Endodermal cell (in vitro differentiated cells): ENCODE measurements around the gene GPN1. TPM values are rescaled to one million over a fixed set of nuclear protein-coding genes. Genes with fewer than 3 reads are reported as not detected.

ENCODE experiments used
- DNase-seq: peaks from one replicate; pipeline ENCODE4 v3.0.0-alpha.2; 2017
- H3K27ac ChIP-seq: 2 replicates; pipeline ENCODE4 v1.5.1; 2013; ENCODE audit warnings: mild to moderate bottlenecking, low read depth, low read length, moderate library complexity
- H3K27me3 ChIP-seq: 2 replicates; pipeline ENCODE4 v1.6.1; 2013; ENCODE audit warnings: mild to moderate bottlenecking, low read length, moderate library complexity; ENCODE audit not compliant: insufficient read depth, control insufficient read depth, poor library complexity, severe bottlenecking
- H3K36me3 ChIP-seq: 2 replicates; pipeline ENCODE4 v1.7.0; 2013; ENCODE audit warnings: mild to moderate bottlenecking, low read length, moderate library complexity; ENCODE audit not compliant: control insufficient read depth, insufficient read depth
- H3K4me1 ChIP-seq: one replicate; pipeline ENCODE4 v1.7.0; 2013; ENCODE audit warnings: low read length; ENCODE audit not compliant: control insufficient read depth, insufficient read depth
- H3K4me3 ChIP-seq: 2 replicates; pipeline ENCODE4 v1.5.1; 2013; ENCODE audit warnings: mild to moderate bottlenecking, low read length, moderate library complexity
- H3K9ac ChIP-seq: 2 replicates; pipeline ENCODE4 v1.6.1; 2013; ENCODE audit warnings: mild to moderate bottlenecking, low read length, moderate library complexity; ENCODE audit not compliant: poor library complexity, severe bottlenecking; ENCODE audit errors: extremely low read depth
- H3K9me3 ChIP-seq: 2 replicates; pipeline ENCODE4 v1.6.1; 2013; ENCODE audit warnings: mild to moderate bottlenecking, low read length, moderate library complexity; ENCODE audit not compliant: control insufficient read depth
- H3K27ac Mint-ChIP-seq: 2 replicates; pipeline ENCODE4 v1.8.0; 2020; ENCODE audit warnings: mixed read lengths
- H3K27me3 Mint-ChIP-seq: 2 replicates; pipeline ENCODE4 v1.8.0; 2021; ENCODE audit warnings: mild to moderate bottlenecking, mixed read lengths; ENCODE audit not compliant: insufficient read depth
- H3K36me3 Mint-ChIP-seq: 2 replicates; pipeline ENCODE4 v1.8.0; 2020; ENCODE audit warnings: low read depth, mixed read lengths
- H3K4me1 Mint-ChIP-seq: 2 replicates; pipeline ENCODE4 v1.8.0; 2020; ENCODE audit warnings: mixed read lengths
- H3K4me3 Mint-ChIP-seq: 2 replicates; pipeline ENCODE4 v1.8.0; 2020; ENCODE audit warnings: mild to moderate bottlenecking, moderate library complexity, mixed read lengths
- H3K9me3 Mint-ChIP-seq: 2 replicates; pipeline ENCODE4 v1.8.0; 2020; ENCODE audit warnings: mild to moderate bottlenecking, mixed read lengths
- CTCF ChIP-seq: fragments of 200-600 bp; sonication (generic); conservative IDR thresholded peaks from 2 replicates; pipeline ENCODE4 v1.5.0; 2021; ENCODE audit warnings: antibody characterized with exemption, mild to moderate bottlenecking
- WGBS, 2 experiments: methylation state at CpG; one replicate each; pipeline versions ENCODE4 v1.1.5 to v1.1.7; 2013; ENCODE audit warnings: missing lambda C conversion rate in 2 of 2, mixed read lengths in 1 of 2; ENCODE audit not compliant: insufficient coverage in 1 of 2, insufficient read length in 1 of 2; 5-methylcytosine and 5-hydroxymethylcytosine counted together
- total RNA-seq, 2 donors: library from RNA; stranded (reverse); fragmentation: NEBNext Ultra II Directional in 1 of 2; extraction: Animal tissue kit (Norgen Biotek cat#: 25700) in 1 of 2; gene quantifications; 2 replicates in 1 of 2; 3 replicates in 1 of 2; pipeline ENCODE4 v1.2.1, GENCODE V29; 2021

GPN1 gene
- total RNA-seq, 2 donors from 2014 or later = 49.6 to 51.5 TPM

GRCh38 chr2:27671235-27671634 lies 42.4 kb downstream of the GPN1 start:
- no peaks in the 10 kb centered on the region for H3K27me3 ChIP-seq
- Mint-ChIP-seq H3K4me1 (no peaks in the 10 kb centered on the region), H3K4me3 (no peak overlapping the region), H3K9me3 (no peaks in the 10 kb centered on the region), H3K27me3 (no peaks in the 10 kb centered on the region), H3K27ac (no peak overlapping the region), H3K36me3 (peaks cover 67% of the 10 kb centered on the region)
- WGBS, 2 experiments = 99% methylated on average over 4 of the region's 4 CpGs; no CpG with 5 or more reads in 1 of the 2 experiments
- no peaks in the 10 kb centered on the region for H3K4me1 ChIP-seq
- no peak overlapping the region for H3K4me3 ChIP-seq
- TF ChIP-seq CTCF = no peak
- H3K9ac ChIP-seq = no peak overlapping the region
- H3K9me3 ChIP-seq = no peaks in the 10 kb centered on the region
- H3K27ac ChIP-seq = no peak overlapping the region
- H3K36me3 ChIP-seq = peaks cover 62% of the 10 kb centered on the region
- DNase-seq = no peak

GRCh38 chr2:27672723-27673486 lies 44.1 kb downstream of the GPN1 start:
- Mint-ChIP-seq H3K9me3 (no peaks in the 10 kb centered on the region), H3K36me3 (peaks cover 70% of the 10 kb centered on the region), H3K27me3 (no peaks in the 10 kb centered on the region), H3K27ac (no peak overlapping the region), H3K4me3 (no peak overlapping the region), H3K4me1 (no peaks in the 10 kb centered on the region)
- H3K36me3 ChIP-seq = peaks cover 70% of the 10 kb centered on the region
- H3K9ac ChIP-seq = no peak overlapping the region
- 86 to 87% methylated on average over 4 to 5 of the region's 5 CpGs for WGBS, 2 experiments
- TF ChIP-seq CTCF = no peak
- H3K4me3 ChIP-seq = no peak overlapping the region
- H3K27me3 ChIP-seq = no peaks in the 10 kb centered on the region
- no peaks in the 10 kb centered on the region for H3K9me3 ChIP-seq
- no peaks in the 10 kb centered on the region for H3K4me1 ChIP-seq
- H3K27ac ChIP-seq = no peak overlapping the region
- DNase-seq = no peak

- H3K36me3 ChIP-seq = peaks cover 72% of the 10 kb centered on the region
- DNase-seq = no peak
- Mint-ChIP-seq H3K27ac (peak overlapping the region; percentile 71), H3K36me3 (peaks cover 63% of the 10 kb centered on the region), H3K4me3 (peak overlapping the region; percentile 1), H3K27me3 (no peaks in the 10 kb centered on the region), H3K9me3 (no peaks in the 10 kb centered on the region), H3K4me1 (peaks cover 25% of the 10 kb centered on the region)
- peak overlapping the region; percentile 62 for H3K9ac ChIP-seq
- TF ChIP-seq CTCF = no peak
- peaks cover 11% of the 10 kb centered on the region for H3K4me1 ChIP-seq
- H3K4me3 ChIP-seq = peak overlapping the region; percentile 64
- H3K9me3 ChIP-seq = no peaks in the 10 kb centered on the region
- peak overlapping the region; percentile 12 for H3K27ac ChIP-seq
- 73% methylated on average over 2 of the region's 2 CpGs; no CpG with 5 or more reads in 1 of the 2 experiments for WGBS, 2 experiments
- no peaks in the 10 kb centered on the region for H3K27me3 ChIP-seq
Measured at GRCh38 chr2:27680571-27680970, 51.7 kb downstream of the GPN1 start.
